H1 (cell line): ENCODE data around the gene ST6GALNAC5. TPM values are rescaled to one million over a fixed set of nuclear protein-coding genes. Genes with fewer than 3 reads are reported as not detected.

ENCODE experiments used
- CTCF ChIA-PET: fragments of 300-600 bp; sonication (Branson Sonifier 250); formaldehyde crosslinking; loops from one replicate; lab custom pipeline; 2021; ENCODE audit not compliant: partially characterized antibody; lab: Charles Lee
- POLR2A ChIA-PET: fragments of 300-600 bp; sonication (Branson Sonifier 250); formaldehyde crosslinking; loops from one replicate; lab custom pipeline; 2021; ENCODE audit warnings: inconsistent platforms; ENCODE audit not compliant: partially characterized antibody; lab: Charles Lee
- DNase-seq, 2 experiments: peaks; one replicate each; pipeline versions ENCODE4 v3.0.0 to v3.0.0-alpha.2; 2010 to 2022; ENCODE audit warnings: low spot score in 2 of 2, low read depth in 1 of 2, mixed read lengths in 1 of 2
- FAIRE-seq: peaks from 2 replicates; lab custom pipeline; 2011; peaks lifted over from hg19 to GRCh38; lab: Jason Lieb, UNC
- H2AFZ ChIP-seq: 2 replicates; pipeline ENCODE4 v1.8.1; 2012; ENCODE audit warnings: low read length, inconsistent platforms
- H2AK5ac ChIP-seq: 2 replicates; pipeline ENCODE4 v1.6.1; 2013; ENCODE audit warnings: low read depth, low read length
- H2BK120ac ChIP-seq: replicated peaks from 2 replicates; pipeline ENCODE3; 2013; ENCODE audit warnings: low read depth, low read length, inconsistent platforms
- H2BK12ac ChIP-seq: 2 replicates; pipeline ENCODE4 v1.6.1; 2013; ENCODE audit warnings: low read depth, low read length
- H2BK15ac ChIP-seq: 2 replicates; pipeline ENCODE4 v1.6.1; 2013; ENCODE audit warnings: low read length
- H2BK20ac ChIP-seq: 2 replicates; pipeline ENCODE4 v1.6.1; 2013; ENCODE audit warnings: low read length
- H2BK5ac ChIP-seq: 2 replicates; pipeline ENCODE4 v1.6.1; 2013; ENCODE audit warnings: low read depth, low read length
- H3K14ac ChIP-seq: 2 replicates; pipeline ENCODE4 v1.6.1; 2013; ENCODE audit warnings: inconsistent platforms; ENCODE audit not compliant: insufficient read length
- H3K18ac ChIP-seq: 2 replicates; pipeline ENCODE4 v1.6.1; 2013; ENCODE audit warnings: low read length; ENCODE audit errors: extremely low read depth
- H3K23ac ChIP-seq: 2 replicates; pipeline ENCODE4 v1.6.1; 2013; ENCODE audit warnings: inconsistent platforms; ENCODE audit not compliant: insufficient read length
- H3K23me2 ChIP-seq: 2 replicates; pipeline ENCODE4 v1.6.1; 2013; ENCODE audit warnings: low read depth, low read length
- H3K27ac ChIP-seq: 2 replicates; pipeline ENCODE4 v1.6.1; 2011; ENCODE audit warnings: low read depth, low read length, inconsistent platforms
- H3K27me3 ChIP-seq, 4 experiments: replicated peaks in 1 of 4; 1 replicate in 1 of 4; 2 replicates in 3 of 4; pipeline versions ENCODE4 v1.6.1 to v1.8.1; 2011 to 2013; ENCODE audit warnings: low read length in 3 of 4, mild to moderate bottlenecking in 3 of 4, inconsistent platforms in 2 of 4, mixed read lengths in 2 of 4, moderate library complexity in 1 of 4; ENCODE audit not compliant: control insufficient read depth in 3 of 4, insufficient read depth in 3 of 4; ENCODE audit errors: extremely low read depth in 1 of 4
- H3K36me3 ChIP-seq, 4 experiments: 2 replicates each; pipeline versions ENCODE4 v1.6.1 to v1.8.1; 2011 to 2013; ENCODE audit warnings: mild to moderate bottlenecking in 4 of 4, low read length in 3 of 4, moderate library complexity in 2 of 4, control low read depth in 1 of 4, inconsistent platforms in 1 of 4; ENCODE audit not compliant: insufficient read depth in 4 of 4, control insufficient read depth in 2 of 4
- H3K4ac ChIP-seq: replicated peaks from 2 replicates; pipeline ENCODE3; 2013; ENCODE audit warnings: low read length, low read depth, mixed read lengths, inconsistent platforms; ENCODE audit not compliant: insufficient read length
- H3K4me1 ChIP-seq, 4 experiments: replicated peaks in 1 of 4; 1 replicate in 1 of 4; 2 replicates in 3 of 4; pipeline versions ENCODE4 v1.6.1 to v1.8.1; 2011 to 2013; ENCODE audit warnings: low read length in 3 of 4, inconsistent platforms in 2 of 4, mixed read lengths in 1 of 4; ENCODE audit not compliant: insufficient read depth in 4 of 4, control insufficient read depth in 3 of 4
- H3K4me2 ChIP-seq, 2 experiments: 2 replicates each; pipeline versions ENCODE4 v1.6.1 to v1.8.1; 2011 to 2013; ENCODE audit warnings: low read depth in 2 of 2, low read length in 2 of 2, control low read depth in 1 of 2, inconsistent platforms in 1 of 2, mild to moderate bottlenecking in 1 of 2; ENCODE audit not compliant: insufficient read depth in 1 of 2
- H3K4me3 ChIP-seq, 4 experiments: fragments of 200-600, 300-600 bp in 1 of 4; sonication (generic), shearing (Covaris generic), sonication (Bioruptor Twin) in 1 of 4; 2 replicates each; pipeline versions ENCODE4 v1.5.1 to v1.8.1; 2011 to 2016; ENCODE audit warnings: low read length in 4 of 4, low read depth in 3 of 4, control low read depth in 2 of 4, inconsistent platforms in 2 of 4, mild to moderate bottlenecking in 2 of 4, mixed read lengths in 1 of 4, moderate library complexity in 1 of 4; ENCODE audit not compliant: insufficient read depth in 2 of 4; ENCODE audit errors: extremely low read depth in 1 of 4
- H3K56ac ChIP-seq: replicated peaks from 2 replicates; pipeline ENCODE3; 2013; ENCODE audit warnings: low read depth, mild to moderate bottlenecking, mixed read lengths, low read length, inconsistent platforms; ENCODE audit not compliant: insufficient read length
- H3K79me1 ChIP-seq: 2 replicates; pipeline ENCODE4 v1.6.1; 2013; ENCODE audit warnings: low read depth, low read length, control low read depth
- H3K79me2 ChIP-seq, 2 experiments: 2 replicates each; pipeline versions ENCODE4 v1.6.1 to v1.8.1; 2012 to 2013; ENCODE audit warnings: low read length in 2 of 2, mild to moderate bottlenecking in 2 of 2, inconsistent platforms in 1 of 2; ENCODE audit not compliant: insufficient read depth in 2 of 2, control insufficient read depth in 1 of 2
- H3K9ac ChIP-seq, 4 experiments: replicated peaks in 1 of 4; 1 replicate in 1 of 4; 2 replicates in 3 of 4; pipeline versions ENCODE4 v1.6.1 to v1.8.1; 2011 to 2013; ENCODE audit warnings: low read depth in 3 of 4, low read length in 3 of 4, control low read depth in 2 of 4, mild to moderate bottlenecking in 2 of 4, moderate library complexity in 2 of 4, inconsistent platforms in 1 of 4; ENCODE audit errors: extremely low read depth in 1 of 4
- H3K9me3 ChIP-seq, 2 experiments: 2 replicates each; pipeline versions ENCODE4 v1.6.1 to v1.8.1; 2012 to 2013; ENCODE audit warnings: mild to moderate bottlenecking in 2 of 2, moderate library complexity in 2 of 2, control low read depth in 1 of 2, inconsistent platforms in 1 of 2, low read depth in 1 of 2, low read length in 1 of 2, mixed read lengths in 1 of 2; ENCODE audit not compliant: insufficient read depth in 2 of 2
- H4K20me1 ChIP-seq, 2 experiments: replicated peaks in 1 of 2; 2 replicates each; pipeline versions ENCODE3 to v1.8.1; 2011 to 2013; ENCODE audit warnings: inconsistent platforms in 2 of 2, low read length in 2 of 2, mild to moderate bottlenecking in 1 of 2; ENCODE audit not compliant: insufficient read depth in 2 of 2, control insufficient read depth in 1 of 2
- H4K5ac ChIP-seq: 2 replicates; pipeline ENCODE4 v1.6.1; 2013; ENCODE audit warnings: low read length, low read depth, mixed read lengths, inconsistent platforms; ENCODE audit not compliant: insufficient read length
- H4K8ac ChIP-seq: 2 replicates; pipeline ENCODE4 v1.8.0; 2013; ENCODE audit warnings: mild to moderate bottlenecking, moderate library complexity, low read length, inconsistent platforms; ENCODE audit not compliant: insufficient read depth; ENCODE audit errors: extremely low read depth
- H4K91ac ChIP-seq: replicated peaks from 2 replicates; pipeline ENCODE3; 2013; ENCODE audit warnings: low read length, mixed read lengths, inconsistent platforms; ENCODE audit not compliant: insufficient read length
- CEBPB ChIP-seq: IDR thresholded peaks from 2 replicates; pipeline ENCODE4 v1.6.1; 2012; ENCODE audit warnings: low read depth, low read length
- HDAC6 ChIP-seq: IDR thresholded peaks from one replicate; pipeline ENCODE4 v1.7.1; 2012; ENCODE audit warnings: low read depth, mild to moderate bottlenecking, inconsistent platforms, low read length, moderate library complexity
- RFX5 ChIP-seq: IDR thresholded peaks from 2 replicates; pipeline ENCODE4 v1.6.1; 2011; ENCODE audit warnings: low read depth, low read length, improper control_type of control experiment, borderline replicate concordance
- RXRA ChIP-seq: IDR thresholded peaks from 2 replicates; pipeline ENCODE4 v1.6.1; 2011; ENCODE audit warnings: low read depth, mild to moderate bottlenecking, low read length, moderate library complexity; ENCODE audit not compliant: insufficient read depth
- SAP30 ChIP-seq: fragments of 300-600 bp; sonication (generic); IDR thresholded peaks from 2 replicates; pipeline ENCODE4 v1.7.1; 2012; ENCODE audit warnings: low read length, moderate library complexity, mild to moderate bottlenecking, inconsistent platforms; ENCODE audit not compliant: insufficient read depth, insufficient replicate concordance
- SP4 ChIP-seq: IDR thresholded peaks from 2 replicates; pipeline ENCODE4 v1.6.1; 2012; ENCODE audit warnings: low read length, inconsistent platforms
- TCF12 ChIP-seq: IDR thresholded peaks from 2 replicates; pipeline ENCODE4 v1.6.1; 2011; ENCODE audit warnings: low read depth, mild to moderate bottlenecking, low read length
- WGBS, 2 experiments: shearing (Covaris generic) in 1 of 2; methylation state at CpG; one replicate each; pipeline versions ENCODE4 v1.1.6 to v1.1.7; 2013 to 2015; ENCODE audit warnings: low lambda C conversion rate in 2 of 2, mixed read lengths in 2 of 2, inconsistent platforms in 1 of 2, low coverage in 1 of 2, missing lambda C conversion rate in 1 of 2; ENCODE audit not compliant: insufficient replicate concordance in 2 of 2, insufficient coverage in 1 of 2, insufficient read length in 1 of 2; ENCODE audit errors: extremely low coverage in 1 of 2, missing lambda C conversion rate in 1 of 2; 5-methylcytosine and 5-hydroxymethylcytosine counted together
- polyA plus RNA-seq, 7 experiments: library from polyadenylated mRNA; depleted of rRNA in 3 of 7; stranded (reverse) in 5 of 7; unstranded in 2 of 7; fragments of >200 nt in 5 of 7; fragments of 200-250 nt in 2 of 7; gene quantifications; 1 replicate in 5 of 7; 2 replicates in 1 of 7; 4 replicates in 1 of 7; pipeline versions ENCODE4 v1.2.1 to v1.2.3, GENCODE V29; 2011 to 2013; ENCODE audit warnings: missing spikeins in 2 of 7, mixed read lengths in 2 of 7
- total RNA-seq: library from RNA; stranded (reverse); fragmentation: NEBNext Ultra II Directional; extraction: Animal tissue kit (Norgen Biotek cat#: 25700); gene quantifications from 2 replicates; pipeline ENCODE4 v1.2.1, GENCODE V29; 2021

The ST6GALNAC5 gene
- total and polyA plus RNA-seq, 2 of the 8 experiments (the other 6 are each of a cell fraction or from before 2014, with no cell fraction given) = 6.2 to 7.3 TPM

DNA sequence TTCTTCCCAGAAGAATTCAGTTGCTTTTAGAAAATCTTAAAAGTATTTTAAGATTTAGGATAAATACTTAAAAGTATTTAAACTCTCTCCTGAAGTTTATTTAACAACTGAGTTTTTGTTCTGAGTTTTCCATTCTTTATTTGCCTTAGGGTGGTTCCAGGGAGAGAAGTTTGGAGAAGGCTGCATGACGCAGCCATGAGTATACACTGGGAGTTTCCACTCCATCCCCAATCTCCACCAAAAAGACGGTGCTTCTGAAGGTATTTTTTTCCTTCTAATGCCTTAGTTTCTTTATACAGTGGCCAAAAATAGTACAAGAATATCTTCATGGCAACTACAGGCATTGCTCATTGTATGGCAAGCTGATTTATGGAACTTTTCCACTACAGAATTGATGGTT is 122.7 kb downstream of the ST6GALNAC5 start:
- Histone ChIP-seq H3K56ac (no peak overlapping the region), H4K91ac (no peak overlapping the region), H2AK5ac (no peak overlapping the region), H3K9me3 (no peaks in the 10 kb centered on the region), H3K27me3 (no peaks in the 10 kb centered on the region), H3K79me1 (no peaks in the 10 kb centered on the region), H3K4me1 (no peaks in the 10 kb centered on the region), H4K20me1 (no peaks in the 10 kb centered on the region), H3K79me2 (no peaks in the 10 kb centered on the region), H2BK15ac (no peak overlapping the region), H3K9ac (no peak overlapping the region), H2BK120ac (no peak overlapping the region)
- DNase-seq = no peak
- no peak for FAIRE-seq
- POLR2A ChIA-PET = no interaction called here
- TF ChIP-seq RFX5 (no peak), SAP30 (no peak), TCF12 (no peak), SP4 (no peak), HDAC6 (no peak), RXRA (no peak), CEBPB (no peak)
- TF ChIP-seq, all 59 proteins: peak for 0
- H3K23ac ChIP-seq = no peak overlapping the region
- H3K14ac ChIP-seq = no peak overlapping the region
- no peaks in the 10 kb centered on the region for H3K36me3 ChIP-seq
- H3K4ac ChIP-seq = no peak overlapping the region
- no peak overlapping the region for H4K8ac ChIP-seq
- no peak overlapping the region for H2BK12ac ChIP-seq
- WGBS, 2 experiments = 92% methylated on average over 2 of the region's 2 CpGs; no CpG with 5 or more reads in 1 of the 2 experiments
- H2BK20ac ChIP-seq = no peak overlapping the region
- no peak overlapping the region for H3K4me2 ChIP-seq
- H2BK5ac ChIP-seq = no peak overlapping the region
- H2AFZ ChIP-seq = no peak overlapping the region
- H3K4me3 ChIP-seq = no peak overlapping the region
- H3K27ac ChIP-seq = no peak overlapping the region
- H3K18ac ChIP-seq = no peak overlapping the region
- H4K5ac ChIP-seq = no peak overlapping the region
- no peaks in the 10 kb centered on the region for H3K23me2 ChIP-seq
- CTCF ChIA-PET = no interaction called here
